Spleen (tissue), 11 donors: ENCODE data around the gene GALNT18. TPM values are rescaled to one million over a fixed set of nuclear protein-coding genes. Genes with fewer than 3 reads are reported as not detected.
"Not testable (repeated sequence)": the region's sequence is repeated elsewhere in the genome, so short reads cannot be mapped to it uniquely, and the experiment has no call there.

Experiments used
- DNase-seq: peaks from one replicate; pipeline ENCODE4 v3.0.0-alpha.2; 2020
- H3K27ac ChIP-seq, 8 donors: fragments of 200-600 bp; sonication (generic) in 7 of 8; 1 replicate in 4 of 8; 2 replicates in 4 of 8; pipeline versions ENCODE4 v1.5.0 to v1.8.0; 2016 to 2021; ENCODE audit warnings: inconsistent platforms in 4 of 8, mild to moderate bottlenecking in 4 of 8, moderate library complexity in 1 of 8
- H3K27me3 ChIP-seq, 7 donors: fragments of 200-600 bp; sonication (generic) in 6 of 7; replicated peaks in 1 of 7; 1 replicate in 4 of 7; 2 replicates in 3 of 7; pipeline versions ENCODE4 v1.5.0 to v1.8.0; 2016 to 2021; ENCODE audit warnings: inconsistent platforms in 3 of 7, mild to moderate bottlenecking in 1 of 7
- H3K36me3 ChIP-seq, 6 donors: fragments of 200-600 bp; sonication (generic) in 5 of 6; 1 replicate in 4 of 6; 2 replicates in 2 of 6; pipeline versions ENCODE4 v1.5.0 to v1.8.0; 2016 to 2021; ENCODE audit warnings: inconsistent platforms in 2 of 6
- H3K4me1 ChIP-seq, 6 donors: fragments of 200-600 bp; sonication (generic) in 5 of 6; 1 replicate in 3 of 6; 2 replicates in 3 of 6; pipeline versions ENCODE4 v1.5.0 to v1.8.0; 2016 to 2021; ENCODE audit warnings: inconsistent platforms in 3 of 6
- H3K4me3 ChIP-seq, 8 donors: fragments of 200-600 bp; sonication (generic) in 7 of 8; 1 replicate in 4 of 8; 2 replicates in 4 of 8; pipeline versions ENCODE4 v1.5.0 to v1.8.0; 2016 to 2021; ENCODE audit warnings: inconsistent platforms in 4 of 8, mild to moderate bottlenecking in 4 of 8, moderate library complexity in 2 of 8
- H3K9me3 ChIP-seq, 8 donors: fragments of 200-600 bp; sonication (generic) in 7 of 8; 1 replicate in 4 of 8; 2 replicates in 4 of 8; pipeline versions ENCODE4 v1.5.0 to v1.8.0; 2016 to 2021; ENCODE audit warnings: inconsistent platforms in 4 of 8
- POLR2A ChIP-seq, 3 donors: fragments of 450-650 bp; IDR thresholded peaks; one replicate each; pipeline ENCODE4 v1.5.1; 2017; ENCODE audit warnings: antibody characterized with exemption in 3 of 3, mild to moderate bottlenecking in 1 of 3
- POLR2AphosphoS5 ChIP-seq, 3 donors: sonication (generic); formaldehyde crosslinking; IDR thresholded peaks; one replicate each; pipeline ENCODE4 v1.5.1; 2017; ENCODE audit warnings: antibody characterized with exemption in 3 of 3
- whole genome bisulfite sequencing, 5 donors: extraction: QIAGEN DNeasy Blood & Tissue Kit in 3 of 5; methylation state at CpG; one replicate each; pipeline versions ENCODE4 v1.1.5 to v1.1.7; 2013 to 2018; 5-methylcytosine and 5-hydroxymethylcytosine counted together
- intact Hi-C: fragments of 100-400 bp; cut with DNase I; formaldehyde crosslinking; loops from one replicate; pipeline ENCODE4 v1.15.0; 2023; ENCODE audit warnings: low total_unique reads
- polyA plus RNA-seq, 3 donors: library from polyadenylated mRNA; stranded (reverse); fragments of 200-250 nt; gene quantifications; one replicate each; pipeline ENCODE4 v1.2.1, GENCODE V29; 2013
- total RNA-seq, 7 donors: library from RNA; depleted of rRNA in 3 of 7; stranded (reverse); fragments of >200 nt in 3 of 7; fragmentation: NEBNext Ultra II Directional in 4 of 7; extraction: Animal tissue kit (Norgen Biotek cat#: 25700) in 4 of 7; gene quantifications; one replicate each; pipeline versions ENCODE4 v1.1.0 to v1.2.1, GENCODE V29; 2016 to 2021
- TF ChIP-seq, protein P1 (sequence below), 11 experiments: fragments of 200-600 bp in 7 of 11; fragments of 450-650 bp in 4 of 11; sonication (generic) in 4 of 11; IDR thresholded peaks in 8 of 11; conservative IDR thresholded peaks in 3 of 11; 1 replicate in 7 of 11; 2 replicates in 4 of 11; pipeline versions ENCODE4 v1.4.0 to v1.8.0; 2016 to 2021; ENCODE audit warnings: antibody characterized with exemption in 11 of 11, inconsistent platforms in 4 of 11, mild to moderate bottlenecking in 1 of 11
- donor health status: healthy with polysubstance abuse.
- donor health status: DM: no; HTN: no; CAD: no; lungs with moderate emphysema.
- donor health status: DM: no; HTN: no; CAD: no.
- donor health status: Bipolar disorder and iron deficiency.
- donor health status: healthy.
- donor health status: DM: no; HTN: no; CAD: no.
- donor health status: DM: yes; HTN: yes; CAD: no.

Gene GALNT18
- total and polyA plus RNA-seq, 10 donors, result 0.87 to 6.9 (median 3.9) TPM

DNA sequence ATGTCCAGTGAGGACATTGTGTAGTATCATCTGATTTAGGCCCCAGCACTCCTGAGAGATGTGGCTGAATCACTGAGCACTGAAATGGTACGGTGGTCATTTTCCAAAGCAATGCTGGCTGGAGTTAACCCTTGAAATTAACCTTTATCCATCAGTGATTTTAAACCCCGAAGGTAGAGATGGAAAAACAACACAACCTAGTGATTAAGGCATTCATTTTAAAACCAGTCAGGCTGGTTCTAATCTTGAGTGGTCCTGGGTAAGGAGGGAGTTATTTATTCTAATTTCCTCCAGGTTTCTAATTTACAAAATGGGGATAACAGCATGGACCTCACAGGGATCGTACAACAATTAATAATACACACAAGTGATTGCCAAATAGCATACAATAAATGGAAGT lies 262.2 kb downstream of the GALNT18 start:
- DNase-seq, result no peak
- WGBS, 5 donors, result 85 to 93% (median 90%) methylated on average over 3 of the region's 3 CpGs
- no peak overlapping the region for H3K4me3 ChIP-seq
- H3K4me1 ChIP-seq, result no peaks in the 10 kb centered on the region
- H3K27ac ChIP-seq, result no peak overlapping the region
- TF ChIP-seq POLR2A (IDR thresholded peaks at IDR 0.05) (no peak), POLR2AphosphoS5 (IDR thresholded peaks at IDR 0.05) (no peak)
- TF ChIP-seq, protein P1, sequence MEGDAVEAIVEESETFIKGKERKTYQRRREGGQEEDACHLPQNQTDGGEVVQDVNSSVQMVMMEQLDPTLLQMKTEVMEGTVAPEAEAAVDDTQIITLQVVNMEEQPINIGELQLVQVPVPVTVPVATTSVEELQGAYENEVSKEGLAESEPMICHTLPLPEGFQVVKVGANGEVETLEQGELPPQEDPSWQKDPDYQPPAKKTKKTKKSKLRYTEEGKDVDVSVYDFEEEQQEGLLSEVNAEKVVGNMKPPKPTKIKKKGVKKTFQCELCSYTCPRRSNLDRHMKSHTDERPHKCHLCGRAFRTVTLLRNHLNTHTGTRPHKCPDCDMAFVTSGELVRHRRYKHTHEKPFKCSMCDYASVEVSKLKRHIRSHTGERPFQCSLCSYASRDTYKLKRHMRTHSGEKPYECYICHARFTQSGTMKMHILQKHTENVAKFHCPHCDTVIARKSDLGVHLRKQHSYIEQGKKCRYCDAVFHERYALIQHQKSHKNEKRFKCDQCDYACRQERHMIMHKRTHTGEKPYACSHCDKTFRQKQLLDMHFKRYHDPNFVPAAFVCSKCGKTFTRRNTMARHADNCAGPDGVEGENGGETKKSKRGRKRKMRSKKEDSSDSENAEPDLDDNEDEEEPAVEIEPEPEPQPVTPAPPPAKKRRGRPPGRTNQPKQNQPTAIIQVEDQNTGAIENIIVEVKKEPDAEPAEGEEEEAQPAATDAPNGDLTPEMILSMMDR (IDR thresholded peaks at IDR 0.05 in 8 of 11, conservative IDR thresholded peaks at IDR 0.05 in 3 of 11), result no peak
- no peaks in the 10 kb centered on the region for H3K9me3 ChIP-seq
- H3K36me3 ChIP-seq, result no peaks in the 10 kb centered on the region
- no peaks in the 10 kb centered on the region for H3K27me3 ChIP-seq
- intact Hi-C loops, result no loop called here

DNA sequence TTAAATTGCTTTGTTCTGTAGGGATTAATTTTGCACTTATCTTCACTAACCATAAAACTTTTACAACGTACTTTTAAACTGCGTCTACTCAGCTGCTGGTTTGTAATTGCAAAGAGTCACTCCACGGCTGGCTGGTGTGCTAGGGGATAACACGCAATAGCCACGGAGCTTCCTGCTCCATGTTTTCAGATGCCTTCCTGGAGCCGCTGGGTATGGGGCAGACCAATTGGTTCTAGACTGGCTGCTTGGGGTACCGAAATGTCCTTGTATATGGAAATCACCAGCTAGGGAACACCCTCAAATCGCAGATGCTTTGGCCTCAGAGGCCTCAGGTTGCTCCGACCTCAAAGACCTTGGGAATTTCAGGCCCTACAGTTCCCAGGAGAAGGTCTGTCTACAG lies 265.0 kb downstream of the GALNT18 start:
- no peak overlapping the region for H3K4me3 ChIP-seq
- WGBS, 5 donors, result 82 to 95% (median 85%) methylated on average over 9 of the region's 9 CpGs
- intact Hi-C loops, result no loop called here

DNA sequence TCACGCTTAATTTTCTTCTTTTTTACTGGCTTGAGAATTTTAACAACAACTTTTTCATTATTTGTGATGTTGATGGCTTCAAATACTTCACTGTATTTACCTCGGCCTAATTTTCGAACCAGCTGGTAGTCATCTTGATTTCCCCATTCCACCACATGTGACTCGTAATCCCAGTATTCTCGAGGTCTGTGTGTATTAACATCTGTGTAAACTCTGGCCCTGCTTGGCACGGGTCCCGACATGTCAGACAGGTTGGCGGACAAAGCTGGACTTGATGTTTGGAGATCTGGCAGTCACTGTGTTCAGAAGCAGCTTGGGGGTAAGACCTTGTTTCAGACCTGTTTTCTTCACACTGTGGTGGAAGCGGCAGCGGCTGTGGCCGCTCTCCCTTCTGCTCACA lies 268.9 kb downstream of the GALNT18 start, which contains the start of gene CSNK2A3:
TSS of gene CSNK2A3 (minus strand) at position 373 of the 400 bp plus-strand sequence. CDS start at position 242, 131 bp downstream.
- intact Hi-C loops, H3K9me3 ChIP-seq, DNase-seq, H3K4me3 ChIP-seq, H3K27me3 ChIP-seq, H3K27ac ChIP-seq, H3K36me3 ChIP-seq: not testable (repeated sequence)
- WGBS, 5 donors, result 89 to 96% (median 94%) methylated on average over 10 to 11 of the region's 11 CpGs
- peaks cover 0 to 21% (median 6%) of the 10 kb centered on the region in 6 donors for H3K4me1 ChIP-seq

More for the DNA sequence above, 265.0 kb downstream of the GALNT18 start:
- TF ChIP-seq POLR2A (IDR thresholded peaks at IDR 0.05), result no peak
- no peak for TF ChIP-seq POLR2AphosphoS5 (IDR thresholded peaks at IDR 0.05)
- TF ChIP-seq, protein P1 (IDR thresholded peaks at IDR 0.05 in 8 of 11, conservative IDR thresholded peaks at IDR 0.05 in 3 of 11), result no peak
- Histone ChIP-seq H3K4me1 (no peaks in the 10 kb centered on the region), H3K36me3 (no peaks in the 10 kb centered on the region), H3K9me3 (no peaks in the 10 kb centered on the region), H3K27me3 (no peaks in the 10 kb centered on the region), H3K27ac (no peak overlapping the region)
- no peak for DNase-seq

DNA sequence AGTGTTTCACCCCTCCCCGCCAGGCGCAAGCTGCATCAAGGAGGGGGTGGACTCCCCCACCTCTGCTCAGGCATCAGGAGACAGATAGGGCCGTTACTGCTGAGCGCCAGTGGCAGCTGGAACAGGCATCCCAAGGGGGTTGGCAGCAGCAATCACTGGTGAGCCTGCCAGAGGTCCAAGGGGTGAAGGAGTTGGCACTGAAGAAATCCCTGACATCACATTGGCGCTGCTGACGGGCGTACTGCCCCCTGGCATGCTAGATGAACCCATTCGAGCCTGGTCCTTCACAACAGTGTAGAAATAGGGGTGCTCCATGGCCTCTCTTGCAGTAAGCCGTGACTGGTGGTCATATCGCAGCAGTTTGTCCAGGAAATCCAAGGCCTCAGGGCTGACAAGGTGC lies 270.0 kb downstream of the GALNT18 start:
- H3K4me1 ChIP-seq, result peaks cover 0 to 21% (median 6%) of the 10 kb centered on the region in 6 donors
- H3K27ac ChIP-seq, DNase-seq, H3K27me3 ChIP-seq, H3K9me3 ChIP-seq, intact Hi-C loops, H3K36me3 ChIP-seq, H3K4me3 ChIP-seq: not testable (repeated sequence)
- WGBS, 5 donors, result 77 to 83% (median 81%) methylated on average over 8 to 10 of the region's 10 CpGs

DNA sequence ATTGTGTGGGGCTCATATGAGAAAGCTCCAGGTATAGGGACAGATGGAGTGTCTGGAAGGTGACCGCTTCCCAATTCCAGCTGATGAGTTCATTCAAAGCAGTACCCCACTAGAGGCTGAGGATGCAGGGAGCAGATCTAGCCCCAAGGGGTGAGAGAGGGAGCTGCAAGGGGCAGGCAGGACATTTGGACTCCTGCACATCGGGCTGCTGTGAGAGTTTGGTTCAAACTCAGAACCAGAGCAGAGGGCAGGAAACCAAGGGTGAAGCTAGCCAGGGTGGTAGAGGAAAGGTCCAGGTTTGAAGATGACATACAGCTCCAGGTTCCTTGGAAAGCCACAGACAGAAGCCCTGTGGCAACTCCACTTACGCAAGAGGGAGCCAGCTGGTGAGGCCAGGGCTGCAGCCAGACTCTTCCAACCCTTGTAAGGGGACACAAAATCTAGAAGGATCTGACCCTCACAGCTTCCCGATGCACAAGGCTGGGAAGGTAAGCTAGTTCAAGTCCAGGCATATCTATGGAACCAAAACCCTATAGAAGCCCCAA lies 270.7 kb downstream of the GALNT18 start:
- intact Hi-C loops, result no loop called here
- H3K9me3 ChIP-seq, result no peaks in the 10 kb centered on the region
- TF ChIP-seq POLR2AphosphoS5 (IDR thresholded peaks at IDR 0.05), result no peak
- TF ChIP-seq POLR2A (IDR thresholded peaks at IDR 0.05), result no peak
- TF ChIP-seq, protein P1 (IDR thresholded peaks at IDR 0.05 in 8 of 11, conservative IDR thresholded peaks at IDR 0.05 in 3 of 11), result no peak
- H3K36me3 ChIP-seq, result no peaks in the 10 kb centered on the region
- no peak overlapping the region for H3K4me3 ChIP-seq
- no peak overlapping the region for H3K27ac ChIP-seq
- peaks cover 0 to 21% (median 6%) of the 10 kb centered on the region in 6 donors for H3K4me1 ChIP-seq
- no peak for DNase-seq
- H3K27me3 ChIP-seq, result no peaks in the 10 kb centered on the region
- WGBS, 5 donors, result 85 to 96% (median 93%) methylated on average over 4 of the region's 4 CpGs
